H54 (cell line): Measurements from ENCODE around the gene EEF1AKMT3.
"Not testable (repeated sequence)": the region's sequence is repeated elsewhere in the genome, so short reads cannot be mapped to it uniquely, and the experiment has no call there.

ENCODE experiments used
- DNase-seq: peaks from one replicate; pipeline ENCODE4 v3.0.0; 2011; ENCODE audit warnings: low spot score, mixed read lengths; ENCODE audit not compliant: insufficient read length
- FAIRE-seq: peaks from 3 replicates; lab custom pipeline; 2011; peaks lifted over from hg19 to GRCh38; lab: Jason Lieb, UNC
- POLR2A ChIP-seq: IDR thresholded peaks from 2 replicates; pipeline ENCODE4 v1.6.1; 2011; ENCODE audit warnings: low read depth, mild to moderate bottlenecking, low read length

The EEF1AKMT3 gene

GRCh38 chr12:57813971-57814772, 41.8 kb downstream of the EEF1AKMT3 start:
- TF ChIP-seq POLR2A, result no peak
- FAIRE-seq, result no peak
- no peak for DNase-seq

- DNase-seq (no peak), FAIRE-seq (no peak)
- TF ChIP-seq POLR2A, result no peak
These were observed 43.0 kb downstream of the EEF1AKMT3 start for GRCh38 chr12:57815177-57816000.

GRCh38 chr12:57816001-57816854, 43.8 kb downstream of the EEF1AKMT3 start:
- no peak for DNase-seq
- no peak for TF ChIP-seq POLR2A
- FAIRE-seq, result no peak

- FAIRE-seq (no peak), DNase-seq (no peak)
- TF ChIP-seq POLR2A, result no peak
These were observed 44.4 kb downstream of the EEF1AKMT3 start for GRCh38 chr12:57816855-57817151.

- FAIRE-seq, result no peak
- TF ChIP-seq POLR2A, result no peak
These were observed 45.0 kb downstream of the EEF1AKMT3 start for GRCh38 chr12:57817261-57817989.

GRCh38 chr12:57817990-57818331, 45.5 kb downstream of the EEF1AKMT3 start:
- not testable (repeated sequence) for FAIRE-seq, DNase-seq

More at GRCh38 chr12:57817261-57817989, 45.0 kb downstream of the EEF1AKMT3 start:
- DNase-seq, result no peak

- FAIRE-seq, DNase-seq: not testable (repeated sequence)
These were observed 47.7 kb downstream of the EEF1AKMT3 start for GRCh38 chr12:57820119-57820518.

DNA sequence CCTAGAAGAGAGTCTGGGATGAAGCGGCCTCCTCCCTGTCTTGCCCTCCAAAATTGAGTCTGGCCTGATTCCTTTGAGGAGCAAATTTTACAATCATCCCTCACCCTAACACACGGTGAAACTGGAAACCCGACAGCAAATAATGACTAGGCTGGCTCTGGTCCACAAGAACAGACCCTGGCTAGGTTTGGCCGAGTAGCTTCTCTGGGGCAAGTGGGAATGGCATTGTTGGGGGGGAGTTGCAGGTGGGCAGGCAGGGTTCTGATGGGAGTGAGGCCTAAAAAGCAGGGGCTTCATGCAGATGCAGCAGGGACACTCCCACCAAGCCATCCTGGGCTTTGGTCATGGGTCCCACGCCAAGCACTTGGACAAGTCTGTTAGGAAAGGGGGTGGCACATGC, 48.6 kb downstream of the EEF1AKMT3 start:
- DNase-seq, FAIRE-seq: not testable (repeated sequence)

DNA sequence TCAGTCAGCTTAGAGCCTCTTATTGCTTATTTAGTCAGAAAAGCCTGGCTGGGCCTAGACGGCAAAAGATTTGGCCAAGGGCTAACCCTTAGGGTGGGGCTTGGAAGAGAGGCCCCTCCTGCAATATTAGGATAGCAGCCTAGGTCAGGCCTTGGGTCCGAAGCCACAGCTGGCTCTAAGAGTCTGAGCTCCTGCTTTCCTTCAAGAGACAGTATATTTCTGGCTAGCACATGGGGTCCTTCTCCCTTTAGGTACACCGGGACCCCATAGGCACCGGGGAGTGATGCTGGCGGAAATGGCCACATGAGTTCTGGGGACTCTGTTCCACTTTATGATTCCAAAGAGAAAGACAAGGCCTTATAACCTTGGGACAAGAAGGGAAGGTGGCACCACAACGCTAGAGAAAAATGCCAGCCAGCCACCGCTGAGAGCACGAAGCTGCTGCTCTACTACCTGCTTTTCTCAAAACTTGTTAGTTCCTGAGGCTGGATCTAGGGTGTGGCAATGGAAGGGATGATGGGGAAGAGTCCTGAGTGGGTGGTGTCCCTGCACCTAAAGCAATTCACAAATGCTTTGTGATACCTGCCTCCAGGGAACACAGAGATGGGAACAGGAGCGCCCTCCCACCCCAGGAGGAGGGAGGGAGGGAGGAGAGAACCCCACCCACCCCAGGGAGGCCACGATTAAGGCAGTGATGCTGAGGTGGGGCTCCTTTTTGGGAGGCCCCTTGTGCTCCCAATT, 49.2 kb downstream of the EEF1AKMT3 start:
- DNase-seq (no peak), FAIRE-seq (no peak)
- TF ChIP-seq POLR2A, result no peak

DNA sequence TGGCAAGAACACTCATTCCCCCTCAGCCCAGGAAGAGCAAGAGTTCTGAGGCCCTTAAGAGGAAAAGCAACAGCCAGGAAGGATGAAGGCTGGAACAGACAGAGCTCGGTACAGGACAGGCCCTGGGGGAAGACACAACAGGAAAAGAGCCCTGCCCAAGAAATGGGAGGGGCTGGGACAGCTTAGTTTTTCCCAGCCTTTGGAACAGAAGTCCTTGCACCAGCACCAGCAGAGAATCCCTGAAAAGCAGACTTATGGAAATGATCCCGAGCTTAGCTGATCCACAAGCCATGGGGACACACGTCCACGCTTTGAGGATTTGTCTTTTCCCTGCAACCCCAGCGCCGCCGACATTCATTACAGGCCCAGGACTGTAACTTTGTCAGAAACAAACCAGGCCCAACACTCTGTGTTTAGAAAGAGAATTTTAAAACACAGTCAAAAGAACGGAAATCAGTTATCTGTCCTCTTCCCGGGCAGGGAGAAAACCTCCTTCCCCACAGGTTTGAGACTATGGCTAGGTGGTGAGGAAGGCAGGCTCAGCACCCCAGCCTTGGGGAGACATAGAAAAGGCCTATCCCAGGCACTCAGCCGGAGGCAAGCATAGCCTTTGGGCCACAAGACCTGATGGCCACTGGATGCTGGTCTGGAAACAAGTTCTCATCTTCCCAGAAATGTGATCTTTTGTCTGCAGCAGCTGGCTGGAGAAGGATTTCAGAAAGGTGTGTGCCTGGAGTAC, 50.1 kb downstream of the EEF1AKMT3 start:
- FAIRE-seq, result no peak
- no peak for TF ChIP-seq POLR2A
- no peak for DNase-seq

- DNase-seq (no peak), FAIRE-seq (no peak)
- TF ChIP-seq POLR2A, result no peak
These were observed 50.9 kb downstream of the EEF1AKMT3 start for GRCh38 chr12:57823131-57823907.
